NCI-H1694 treated with DMSO at 0.1 percent for 48 hours (cell line): ENCODE data around the gene TTBK2.
"Not testable (repeated sequence)": the region's sequence is repeated elsewhere in the genome, so short reads cannot be mapped to it uniquely, and the experiment has no call there.

ENCODE experiments used
- DNase-seq: peaks from one replicate; lab custom pipeline; 2025; lab: John Stamatoyannopoulos, UW

The TTBK2 gene

DNA sequence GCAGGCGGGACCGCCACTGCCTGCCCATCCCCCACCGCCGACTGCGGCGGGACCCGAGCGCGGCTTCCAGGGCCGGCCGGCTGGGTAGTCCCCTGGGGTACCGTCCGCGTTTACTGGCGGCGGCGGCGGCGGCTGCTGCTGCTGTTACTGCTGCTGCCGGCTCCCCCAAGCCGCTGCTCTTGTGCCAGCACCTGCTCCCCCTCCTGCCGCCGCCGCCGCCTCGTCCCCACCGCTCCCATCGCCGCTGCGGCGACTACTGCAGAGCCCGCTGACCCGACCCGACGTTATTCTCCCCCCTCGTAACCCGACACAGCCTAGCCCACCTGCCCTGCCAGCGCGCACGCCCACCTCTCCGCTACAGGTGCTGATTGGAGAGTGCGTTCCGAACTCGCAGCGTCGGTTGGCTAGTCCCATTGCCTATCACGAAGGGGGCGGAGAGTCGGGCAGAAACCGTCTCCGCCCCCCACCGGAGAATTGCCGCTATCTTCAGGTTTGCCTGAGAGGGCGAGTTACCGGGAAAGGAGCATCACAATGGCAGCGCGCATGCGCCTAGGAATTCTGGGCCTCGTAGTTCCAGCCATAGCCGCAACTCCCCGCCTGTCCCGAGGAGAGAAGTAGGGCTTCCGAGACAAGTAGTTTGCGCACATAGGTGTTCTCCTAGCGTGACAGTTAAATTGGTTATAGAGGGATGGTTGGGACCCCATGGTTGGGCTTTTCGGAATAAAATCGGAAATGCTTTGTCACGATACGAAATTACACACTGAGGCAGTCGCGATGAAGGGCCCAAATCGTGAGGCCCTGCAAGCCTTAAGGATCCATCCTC is at the start of gene TTBK2:
TTBK2 (minus strand) TSS at position 260 of the 823 bp plus-strand sequence. CDS start 42,161 bp downstream, outside the sequence.
- peak; percentile 95 for DNase-seq

- no peak for DNase-seq
Measured at GRCh38 chr15:42964476-42964875, 43.9 kb upstream of the TTBK2 start.

GRCh38 chr15:42955518-42955917 is 34.9 kb upstream of the TTBK2 start:
- DNase-seq = no peak

DNA sequence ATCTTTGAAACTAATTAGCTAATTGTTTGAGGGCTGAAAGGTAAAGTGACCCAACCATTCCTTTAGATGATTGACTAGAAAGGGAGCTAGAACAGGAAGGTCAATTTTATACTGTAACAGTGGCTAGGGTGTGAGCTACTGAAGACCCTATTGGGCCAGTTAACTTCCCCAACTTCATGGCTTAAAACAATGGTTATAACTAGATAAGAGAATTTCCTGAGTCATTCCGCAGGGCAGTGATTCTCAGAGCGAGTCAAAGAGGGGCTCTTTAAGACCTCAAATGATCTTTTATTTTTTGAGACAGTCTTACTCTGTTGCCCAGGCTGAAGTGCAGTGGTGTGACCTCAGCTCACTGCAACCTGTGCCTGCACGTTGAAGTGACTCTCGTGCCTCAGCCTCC is 33.7 kb upstream of the TTBK2 start:
- no peak for DNase-seq

- DNase-seq = not testable (repeated sequence)
Measured at GRCh38 chr15:42948898-42949297, 28.3 kb upstream of the TTBK2 start.

GRCh38 chr15:42940527-42940926 is 19.9 kb upstream of the TTBK2 start:
- no peak for DNase-seq

- no peak for DNase-seq
Measured at GRCh38 chr15:42939841-42940240, 19.3 kb upstream of the TTBK2 start.

DNA sequence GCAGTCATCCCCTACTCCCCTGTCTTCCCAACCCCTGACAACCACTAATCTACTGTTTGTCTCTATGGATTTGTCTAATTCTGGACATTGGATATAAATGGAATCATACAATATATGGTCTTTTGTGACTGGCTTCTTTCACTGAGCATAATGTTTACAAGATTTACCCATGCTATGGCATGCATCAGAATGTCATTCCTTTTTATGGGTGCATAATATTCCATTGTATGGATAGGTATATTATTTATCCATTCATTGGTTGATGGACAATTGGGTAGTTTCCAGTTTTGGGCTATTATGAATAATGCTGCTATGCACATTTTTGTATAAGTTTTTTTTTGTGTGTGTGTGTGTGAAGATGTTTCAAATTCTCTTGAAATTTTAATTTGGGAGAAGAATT is 16.6 kb upstream of the TTBK2 start:
- DNase-seq = no peak

DNA sequence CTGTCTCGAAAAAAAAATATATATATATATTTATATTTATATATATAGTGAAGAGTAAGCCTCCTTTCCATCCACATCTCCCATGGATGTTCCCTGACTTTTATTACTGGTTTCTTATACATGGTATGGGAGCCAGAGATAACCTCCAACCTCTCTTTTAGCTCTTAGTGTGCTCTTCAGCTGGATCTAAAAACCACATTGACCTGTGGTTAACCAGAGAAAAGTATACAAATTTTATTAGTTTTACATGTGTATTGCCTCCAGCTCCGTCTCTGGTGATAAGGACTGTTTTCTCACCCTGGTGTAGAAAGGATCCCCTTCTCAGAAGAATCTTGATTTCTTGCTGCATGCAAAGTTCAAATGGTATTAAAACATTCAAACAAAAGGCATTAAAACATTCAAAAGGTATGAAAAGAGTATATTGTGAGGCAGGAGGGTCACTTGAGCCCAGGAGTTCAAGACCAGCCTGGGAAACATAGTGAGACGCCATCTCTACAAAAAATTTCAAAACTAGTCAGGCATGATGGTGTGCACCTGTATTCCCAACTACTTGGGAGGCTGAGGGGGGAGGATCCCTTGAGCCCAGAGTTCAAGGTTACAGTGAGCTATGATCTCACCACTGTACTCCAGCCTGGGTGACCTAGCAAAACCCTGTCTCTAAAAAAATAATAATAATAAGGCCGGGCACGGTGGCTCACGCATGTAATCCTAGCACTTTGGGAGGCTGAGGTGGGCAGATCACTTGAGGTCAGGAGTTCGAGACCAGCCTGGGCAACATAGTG is 13.5 kb upstream of the TTBK2 start:
- DNase-seq = no peak

DNA sequence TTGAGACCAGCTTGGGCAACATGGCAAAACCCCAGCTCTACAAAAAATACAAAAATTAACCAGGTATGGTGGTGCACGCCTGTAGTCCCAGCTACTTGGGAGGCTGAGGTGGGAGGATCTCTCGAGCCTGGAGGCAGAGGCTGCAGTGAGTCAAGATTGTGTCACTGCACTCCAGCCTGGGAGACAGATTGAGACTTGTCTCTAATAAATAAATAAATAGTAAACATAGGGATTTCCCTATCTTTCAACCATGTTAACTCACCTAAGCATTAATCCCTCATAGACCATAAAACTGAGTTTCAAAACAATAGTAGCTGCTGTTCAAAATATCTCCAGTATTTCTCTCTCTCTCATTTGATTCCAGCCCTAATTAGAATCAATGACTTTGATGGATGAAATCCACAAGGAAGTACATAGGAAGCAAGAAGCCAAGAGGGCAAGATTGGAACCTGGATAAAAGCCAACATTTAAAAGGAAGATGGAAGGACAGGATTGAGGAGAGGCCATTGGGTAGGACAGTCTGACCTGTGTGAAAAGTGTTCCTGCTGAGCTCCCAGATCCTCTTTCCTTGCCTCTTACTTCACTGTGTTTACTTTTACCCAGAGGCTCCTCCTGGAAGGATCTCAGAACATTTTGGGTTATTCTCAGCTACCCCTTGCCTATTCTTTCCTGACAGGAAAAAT is 12.4 kb upstream of the TTBK2 start:
- DNase-seq = no peak

DNA sequence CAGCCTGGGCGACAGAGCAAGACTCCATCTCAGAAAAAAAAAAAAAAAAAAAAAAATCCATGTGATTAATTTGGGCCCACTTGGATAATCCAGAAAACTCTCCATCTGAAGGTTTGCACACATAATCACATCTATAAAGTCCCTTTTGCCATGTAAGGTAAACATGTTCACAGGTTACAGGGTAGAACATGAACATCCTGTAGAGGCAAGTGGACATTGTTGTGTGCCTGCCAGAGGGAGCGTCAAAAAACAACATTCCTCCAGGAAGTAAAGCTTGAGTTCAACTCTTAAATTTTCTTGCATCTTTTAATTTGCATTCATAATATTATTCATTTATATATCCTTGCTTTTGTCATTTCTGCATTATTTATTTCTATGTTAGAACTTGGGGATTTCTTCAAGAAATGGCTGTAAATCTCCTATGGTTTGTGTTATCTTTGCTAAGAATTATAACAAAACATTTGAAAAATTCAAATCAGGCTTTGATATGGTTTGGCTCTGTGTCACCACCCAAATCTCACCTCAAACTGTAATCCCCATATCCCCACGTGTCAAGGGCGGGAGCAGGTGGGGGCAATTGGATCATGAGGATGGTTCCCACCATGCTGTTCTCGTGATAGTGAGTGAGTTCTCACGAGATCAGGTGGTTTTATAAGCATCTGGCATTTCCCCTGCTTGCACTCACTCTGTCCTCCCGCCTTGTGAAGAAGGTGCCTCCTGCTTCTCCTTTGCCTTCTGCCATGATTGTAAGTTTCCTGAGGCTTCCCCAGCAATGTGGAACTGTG is 11.3 kb upstream of the TTBK2 start:
- DNase-seq = no peak

DNA sequence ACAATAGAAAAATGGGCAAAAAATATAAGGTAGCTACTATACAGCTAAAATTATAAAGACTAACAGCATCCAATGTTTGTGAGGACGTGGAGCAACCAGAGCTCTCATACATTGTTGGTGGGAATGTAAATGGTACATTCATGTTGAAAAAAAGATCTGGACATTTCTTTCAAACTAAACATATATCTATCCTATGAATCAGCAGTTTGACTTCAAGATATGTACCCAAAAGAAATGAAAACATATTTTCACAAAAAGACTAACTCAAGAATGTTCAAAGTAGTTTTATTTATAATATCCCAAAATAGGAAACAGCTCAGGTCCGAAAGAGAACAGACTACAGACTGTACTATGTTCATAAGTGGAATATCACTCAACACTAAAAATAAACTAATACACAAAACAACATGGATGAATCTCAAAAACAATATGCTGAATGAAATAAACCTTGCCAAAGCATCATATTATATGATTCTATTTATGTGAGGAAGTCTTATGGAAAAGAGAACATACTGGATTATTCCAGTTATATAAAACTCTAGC is 8.8 kb upstream of the TTBK2 start:
- no peak for DNase-seq

DNA sequence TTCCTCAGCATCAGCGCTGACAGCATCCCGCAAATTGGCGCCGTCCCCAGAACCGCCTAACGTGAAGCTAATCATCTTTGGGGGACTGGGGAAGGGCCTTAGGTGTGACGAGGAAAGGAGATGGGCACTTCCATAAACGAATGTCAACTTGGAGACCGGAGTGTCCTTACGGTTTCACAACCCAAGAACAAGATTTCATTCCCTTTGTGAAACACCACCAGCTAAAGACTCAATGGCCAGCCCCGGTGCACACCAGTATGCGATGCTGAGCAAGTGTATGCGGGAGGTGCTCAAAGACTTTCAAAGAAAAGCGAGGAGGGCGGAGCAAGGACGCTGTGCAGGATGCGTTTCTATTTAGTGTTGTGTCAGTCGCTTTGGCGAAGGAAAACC is 759 bp upstream of the TTBK2 start:
- no peak for DNase-seq

GRCh38 chr15:42919799-42920518 is 619 bp downstream of the TTBK2 start:
- no peak for DNase-seq

GRCh38 chr15:42919308-42919707 is 1.3 kb downstream of the TTBK2 start:
- DNase-seq = no peak

GRCh38 chr15:42918047-42918446 is 2.5 kb downstream of the TTBK2 start:
- DNase-seq = no peak

DNA sequence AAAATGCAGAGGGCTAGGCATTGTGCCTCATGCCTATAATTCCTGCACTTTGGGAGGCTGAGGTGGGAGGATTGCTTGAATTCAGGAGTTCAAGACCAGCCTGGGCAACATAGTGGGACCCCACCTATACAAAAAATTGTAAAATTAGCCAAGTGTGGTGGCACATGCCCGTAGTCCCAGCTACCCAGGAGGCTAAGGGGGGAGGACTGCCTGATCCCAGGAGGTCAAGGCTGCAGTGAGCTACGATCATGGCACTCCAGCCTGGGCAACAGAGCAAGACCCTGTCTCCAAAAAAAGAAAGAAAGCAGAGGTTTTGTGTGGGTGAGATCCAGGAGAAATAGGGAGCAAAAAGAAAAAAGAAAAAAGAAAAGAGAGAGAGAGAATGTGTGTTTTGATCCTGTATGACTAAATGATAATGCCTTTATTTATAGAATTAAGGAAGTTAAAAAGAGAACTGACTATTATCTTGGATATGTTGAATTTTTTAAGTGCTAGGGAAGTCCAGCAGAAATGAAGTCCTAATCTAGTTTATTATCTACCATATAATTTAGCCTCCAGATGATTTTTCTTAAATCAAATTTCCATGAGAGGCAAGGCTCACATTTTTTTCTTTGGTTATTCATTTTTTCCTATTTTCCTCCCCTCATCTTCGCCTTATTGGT is 4.8 kb downstream of the TTBK2 start:
- no peak for DNase-seq

DNA sequence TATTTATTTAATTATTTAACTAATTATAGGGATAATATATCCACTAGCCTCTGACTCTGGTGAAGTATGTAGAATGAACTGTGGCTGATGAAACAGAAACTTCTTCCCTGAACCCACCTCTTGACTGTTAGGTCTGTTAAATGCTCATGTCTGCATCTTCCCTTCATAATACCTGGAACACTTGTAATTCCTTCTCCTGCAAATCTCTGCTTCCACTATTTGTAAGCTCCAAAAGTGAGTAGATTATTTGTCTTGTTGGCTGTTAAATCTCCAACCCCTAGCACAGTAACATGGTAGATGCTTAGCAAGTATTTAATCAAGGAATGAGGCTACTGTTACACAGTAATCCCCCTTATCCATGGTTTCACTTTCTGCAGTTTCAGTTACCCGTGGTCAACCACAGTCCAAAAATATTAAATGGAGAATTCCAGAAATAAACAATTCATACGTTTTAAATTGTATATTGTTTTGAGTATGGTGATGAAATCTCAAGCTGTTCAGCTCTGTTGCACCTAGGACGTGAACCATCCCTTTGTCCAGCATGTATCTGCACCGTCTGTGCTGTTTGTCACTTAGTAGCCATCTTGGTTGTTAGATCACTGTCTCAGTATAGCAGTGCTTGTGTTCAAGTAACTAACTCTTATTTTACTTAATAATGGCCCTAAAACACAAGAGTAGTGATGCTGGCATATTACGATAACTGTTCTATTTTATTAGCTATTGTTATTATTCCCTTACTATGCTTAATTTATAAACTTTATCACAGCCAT is 5.7 kb downstream of the TTBK2 start:
- DNase-seq = no peak

DNA sequence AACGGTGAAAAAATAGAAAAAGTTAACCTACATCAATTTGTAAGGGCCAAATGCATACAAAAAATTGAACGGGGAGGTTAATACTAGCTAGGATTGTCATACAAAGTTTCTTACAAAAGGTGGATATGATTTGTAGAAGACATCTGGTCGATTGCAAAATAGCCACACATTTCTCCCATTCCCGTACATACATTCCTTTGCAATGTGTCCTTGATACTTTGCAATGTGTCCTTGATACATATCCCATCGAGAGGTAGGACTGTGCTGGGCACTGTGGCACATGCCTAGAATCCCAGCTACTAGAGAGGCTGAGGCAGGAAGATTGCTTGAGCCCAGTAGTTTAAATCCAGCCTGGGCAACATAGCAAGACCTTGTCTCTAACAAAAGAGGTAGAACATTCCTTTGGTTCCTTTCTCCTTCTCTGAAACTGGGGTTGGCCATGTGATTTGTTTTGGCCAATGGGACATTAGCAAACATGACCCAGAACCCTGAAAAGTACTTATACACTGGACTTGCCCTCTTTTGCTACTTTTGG is 9.5 kb downstream of the TTBK2 start:
- no peak for DNase-seq
